SK-N-SH (cell line): ENCODE results near the gene KNTC1.

Experiments
- CTCF ChIP-seq: fragments of 200-600 bp; sonication (generic); IDR thresholded peaks from 2 replicates; pipeline ENCODE4 v1.6.1; 2017; ENCODE audit warnings: antibody characterized with exemption, mild to moderate bottlenecking, moderate library complexity
- EZH2phosphoT487 ChIP-seq: fragments of 200-600 bp; sonication (generic); IDR thresholded peaks from 2 replicates; pipeline ENCODE4 v1.6.1; 2017; ENCODE audit warnings: low read depth, mixed run types, mild to moderate bottlenecking, antibody characterized with exemption, moderate library complexity, borderline replicate concordance
- MAX ChIP-seq: IDR thresholded peaks from 2 replicates; pipeline ENCODE4 v1.4.0; 2012; ENCODE audit warnings: low read depth
- RCOR1 ChIP-seq: fragments of 150-350 bp; IDR thresholded peaks from 2 replicates; pipeline ENCODE4 v1.6.1; 2017; ENCODE audit warnings: antibody characterized with exemption, low read length

DNA sequence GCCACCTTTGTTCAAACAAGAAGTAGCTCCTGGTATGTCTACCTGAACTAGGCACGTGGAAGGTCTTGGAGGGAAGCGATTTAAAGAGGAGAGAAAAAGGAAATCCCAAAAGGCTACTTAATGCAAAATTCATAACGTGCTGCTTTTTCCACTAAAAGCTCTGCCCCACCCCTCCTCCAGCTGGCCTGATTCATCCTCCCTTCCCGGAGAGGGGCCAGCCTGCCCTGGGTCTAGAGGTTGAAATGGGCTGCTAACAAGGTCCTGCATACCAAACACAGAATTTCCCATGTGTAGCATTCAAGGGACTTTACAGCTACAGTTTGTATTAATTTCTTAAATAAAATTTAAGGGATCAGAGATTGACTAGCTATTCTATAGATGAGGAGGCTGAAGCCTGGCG lies 83.2 kb downstream of the KNTC1 start:
- TF ChIP-seq CTCF: no peak
- no peak for TF ChIP-seq MAX
- TF ChIP-seq RCOR1: no peak
- no peak for TF ChIP-seq EZH2phosphoT487
